ENCODE data around the gene NCBP2L. TPM values are rescaled to one million over a fixed set of nuclear protein-coding genes. Genes with fewer than 3 reads are reported as not detected.

Gene NCBP2L
- total and polyA plus RNA-seq, 2 experiments from 2014 or later = not detected

- Histone ChIP-seq H3K4me2 (peak overlapping the region; percentile 83), H3K27me3 (ENCODE audit: insufficient read depth) (peaks cover 37% of the 10 kb centered on the region), H3K79me2 (replicated peaks; ENCODE audit: insufficient read depth) (no peaks in the 10 kb centered on the region), H4K20me1 (replicated peaks; ENCODE audit: insufficient read depth) (no peaks in the 10 kb centered on the region), H3K36me3 (ENCODE audit: insufficient read depth) (no peaks in the 10 kb centered on the region), H2AFZ (peak overlapping the region; percentile 80; the same call in 1 of the 2 replicates), H3K9me2 (ENCODE audit: insufficient read depth) (no peaks in the 10 kb centered on the region), H3K4me3 (peak overlapping the region; percentile 60), H3K4me1 (ENCODE audit: insufficient read depth) (peaks cover 31% of the 10 kb centered on the region), H3F3A (replicated peaks; ENCODE audit: low read depth) (no peaks in the 10 kb centered on the region), H3K27ac (ENCODE audit: low read depth) (no peak overlapping the region)
- H3K9me3 Mint-ChIP-seq = no peaks in the 10 kb centered on the region
- peaks cover 30% of the 10 kb centered on the region for H3K27me3 Mint-ChIP-seq (ENCODE audit: insufficient read depth, low read depth, poor library complexity)
- peaks cover 32% of the 10 kb centered on the region for H3K4me1 Mint-ChIP-seq
- DNase-seq (ENCODE audit: low spot score) (peak; percentile 16), ATAC-seq (peak; percentile 13)
- H3K4me3 Mint-ChIP-seq = peak overlapping the region; percentile 71; the same call in 2 of the 3 replicates
- H3K27ac Mint-ChIP-seq = no peak overlapping the region
- no peaks in the 10 kb centered on the region for H3K36me3 Mint-ChIP-seq (ENCODE audit: low read depth)
- TF ChIP-seq EZH2 (IDR thresholded peaks at IDR 0.05; ENCODE audit: low read depth, unreplicated experiment) (peak; percentile 42), EZH2phosphoT487 (IDR thresholded peaks at IDR 0.05; ENCODE audit: unreplicated experiment) (no peak)
These were observed 2.4 kb upstream of the NCBP2L start for GRCh38 chrX:107775000-107775733.

GRCh38 chrX:107775734-107776511 lies 1.6 kb upstream of the NCBP2L start, which contains the start of gene TSC22D3:
TSS of gene TSC22D3 (minus strand) at chrX:107775787. CDS start at chrX:107775419, 368 bp downstream.
- ATAC-seq (peak; percentile 76), DNase-seq (ENCODE audit: low spot score) (peak; percentile 75)
- no peaks in the 10 kb centered on the region for H3F3A ChIP-seq (replicated peaks; ENCODE audit: low read depth)
- no peaks in the 10 kb centered on the region for H3K36me3 ChIP-seq (ENCODE audit: insufficient read depth)
- peak within 1 kb of the TSS; percentile 71 for H3K4me3 Mint-ChIP-seq
- peaks cover 31% of the 10 kb centered on the region for H3K4me1 ChIP-seq (ENCODE audit: insufficient read depth)
- H3K4me1 Mint-ChIP-seq = peaks cover 28% of the 10 kb centered on the region
- no peaks in the 10 kb centered on the region for H4K20me1 ChIP-seq (replicated peaks; ENCODE audit: insufficient read depth)
- peak within 1 kb of the TSS; percentile 60 for H3K4me3 ChIP-seq
- H2AFZ ChIP-seq = peak within 1 kb of the TSS; percentile 80
- no peak within 1 kb of the TSS for H3K27ac Mint-ChIP-seq
- no peak within 1 kb of the TSS for H3K27ac ChIP-seq (ENCODE audit: low read depth)
- peak within 1 kb of the TSS; percentile 83 for H3K4me2 ChIP-seq
- H3K9me3 Mint-ChIP-seq = no peaks in the 10 kb centered on the region
- H3K27me3 Mint-ChIP-seq (ENCODE audit: insufficient read depth, low read depth, poor library complexity) = peaks cover 30% of the 10 kb centered on the region
- peaks cover 37% of the 10 kb centered on the region for H3K27me3 ChIP-seq (ENCODE audit: insufficient read depth)
- no peaks in the 10 kb centered on the region for H3K36me3 Mint-ChIP-seq (ENCODE audit: low read depth)
- no peaks in the 10 kb centered on the region for H3K9me2 ChIP-seq (ENCODE audit: insufficient read depth)
- no peaks in the 10 kb centered on the region for H3K79me2 ChIP-seq (replicated peaks; ENCODE audit: insufficient read depth)
- TF ChIP-seq EZH2phosphoT487 (IDR thresholded peaks at IDR 0.05; ENCODE audit: unreplicated experiment) = no peak
- TF ChIP-seq ZNF114 (CRISPR knock-in tag; IDR thresholded peaks at IDR 0.05) = no peak
- no peak for TF ChIP-seq NANOG (IDR thresholded peaks at IDR 0.05; ENCODE audit: borderline replicate concordance)
- no peak for TF ChIP-seq STAT1 (IDR thresholded peaks at IDR 0.05; ENCODE audit: unreplicated experiment)
- no peak for TF ChIP-seq JUNB (IDR thresholded peaks at IDR 0.05; ENCODE audit: unreplicated experiment)
- TF ChIP-seq POLR2AphosphoS5 (IDR thresholded peaks at IDR 0.05; ENCODE audit: low read depth) = no peak
- TF ChIP-seq, protein P1, sequence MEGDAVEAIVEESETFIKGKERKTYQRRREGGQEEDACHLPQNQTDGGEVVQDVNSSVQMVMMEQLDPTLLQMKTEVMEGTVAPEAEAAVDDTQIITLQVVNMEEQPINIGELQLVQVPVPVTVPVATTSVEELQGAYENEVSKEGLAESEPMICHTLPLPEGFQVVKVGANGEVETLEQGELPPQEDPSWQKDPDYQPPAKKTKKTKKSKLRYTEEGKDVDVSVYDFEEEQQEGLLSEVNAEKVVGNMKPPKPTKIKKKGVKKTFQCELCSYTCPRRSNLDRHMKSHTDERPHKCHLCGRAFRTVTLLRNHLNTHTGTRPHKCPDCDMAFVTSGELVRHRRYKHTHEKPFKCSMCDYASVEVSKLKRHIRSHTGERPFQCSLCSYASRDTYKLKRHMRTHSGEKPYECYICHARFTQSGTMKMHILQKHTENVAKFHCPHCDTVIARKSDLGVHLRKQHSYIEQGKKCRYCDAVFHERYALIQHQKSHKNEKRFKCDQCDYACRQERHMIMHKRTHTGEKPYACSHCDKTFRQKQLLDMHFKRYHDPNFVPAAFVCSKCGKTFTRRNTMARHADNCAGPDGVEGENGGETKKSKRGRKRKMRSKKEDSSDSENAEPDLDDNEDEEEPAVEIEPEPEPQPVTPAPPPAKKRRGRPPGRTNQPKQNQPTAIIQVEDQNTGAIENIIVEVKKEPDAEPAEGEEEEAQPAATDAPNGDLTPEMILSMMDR (conservative IDR thresholded peaks at IDR 0.05; ENCODE audit: low read depth in 2 of 2) = no peak
- no peak for TF ChIP-seq CREB1 (CRISPR knock-in tag; IDR thresholded peaks at IDR 0.05; ENCODE audit: low read depth)
- TF ChIP-seq, protein P2, sequence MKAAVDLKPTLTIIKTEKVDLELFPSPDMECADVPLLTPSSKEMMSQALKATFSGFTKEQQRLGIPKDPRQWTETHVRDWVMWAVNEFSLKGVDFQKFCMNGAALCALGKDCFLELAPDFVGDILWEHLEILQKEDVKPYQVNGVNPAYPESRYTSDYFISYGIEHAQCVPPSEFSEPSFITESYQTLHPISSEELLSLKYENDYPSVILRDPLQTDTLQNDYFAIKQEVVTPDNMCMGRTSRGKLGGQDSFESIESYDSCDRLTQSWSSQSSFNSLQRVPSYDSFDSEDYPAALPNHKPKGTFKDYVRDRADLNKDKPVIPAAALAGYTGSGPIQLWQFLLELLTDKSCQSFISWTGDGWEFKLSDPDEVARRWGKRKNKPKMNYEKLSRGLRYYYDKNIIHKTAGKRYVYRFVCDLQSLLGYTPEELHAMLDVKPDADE (IDR thresholded peaks at IDR 0.05) = no peak
- no peak for TF ChIP-seq ZNF331 (CRISPR knock-in tag; IDR thresholded peaks at IDR 0.05; ENCODE audit: low read depth)
- TF ChIP-seq EZH2 (IDR thresholded peaks at IDR 0.05; ENCODE audit: low read depth, unreplicated experiment) = no peak

Data from GM23338 (cell line).